GM12874 (cell line): ENCODE results near the gene NR0B1.

Experiments used
- TF ChIP-seq, protein P1 (sequence below): IDR thresholded peaks from 2 replicates; pipeline ENCODE4 v1.5.1; 2011; ENCODE audit warnings: low read depth, mild to moderate bottlenecking, control low read depth, low read length, moderate library complexity; ENCODE audit not compliant: insufficient read depth

Gene NR0B1, protein sequence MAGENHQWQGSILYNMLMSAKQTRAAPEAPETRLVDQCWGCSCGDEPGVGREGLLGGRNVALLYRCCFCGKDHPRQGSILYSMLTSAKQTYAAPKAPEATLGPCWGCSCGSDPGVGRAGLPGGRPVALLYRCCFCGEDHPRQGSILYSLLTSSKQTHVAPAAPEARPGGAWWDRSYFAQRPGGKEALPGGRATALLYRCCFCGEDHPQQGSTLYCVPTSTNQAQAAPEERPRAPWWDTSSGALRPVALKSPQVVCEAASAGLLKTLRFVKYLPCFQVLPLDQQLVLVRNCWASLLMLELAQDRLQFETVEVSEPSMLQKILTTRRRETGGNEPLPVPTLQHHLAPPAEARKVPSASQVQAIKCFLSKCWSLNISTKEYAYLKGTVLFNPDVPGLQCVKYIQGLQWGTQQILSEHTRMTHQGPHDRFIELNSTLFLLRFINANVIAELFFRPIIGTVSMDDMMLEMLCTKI

DNA sequence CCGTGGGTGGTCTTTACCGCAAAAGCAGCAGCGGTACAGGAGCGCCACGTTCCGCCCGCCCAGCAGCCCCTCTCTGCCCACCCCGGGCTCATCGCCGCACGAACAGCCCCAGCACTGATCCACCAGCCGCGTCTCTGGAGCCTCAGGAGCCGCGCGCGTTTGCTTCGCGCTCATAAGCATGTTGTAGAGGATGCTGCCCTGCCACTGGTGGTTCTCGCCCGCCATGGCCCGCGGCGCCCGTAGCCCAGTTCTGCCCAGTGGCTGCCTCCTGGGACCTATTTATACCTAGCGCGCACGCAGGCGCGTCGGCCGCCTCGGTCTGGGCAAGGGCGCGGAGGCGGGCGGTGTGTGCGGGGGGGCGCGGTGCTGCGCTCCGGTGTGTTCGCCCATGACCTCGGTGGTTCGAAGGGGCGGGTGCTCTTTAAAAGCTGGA is at the start of gene NR0B1:
Gene NR0B1, minus strand, starts transcription at position 252 of the 433 bp plus-strand sequence. Its CDS starts 27 bp downstream, at position 225.
- TF ChIP-seq, protein P1, sequence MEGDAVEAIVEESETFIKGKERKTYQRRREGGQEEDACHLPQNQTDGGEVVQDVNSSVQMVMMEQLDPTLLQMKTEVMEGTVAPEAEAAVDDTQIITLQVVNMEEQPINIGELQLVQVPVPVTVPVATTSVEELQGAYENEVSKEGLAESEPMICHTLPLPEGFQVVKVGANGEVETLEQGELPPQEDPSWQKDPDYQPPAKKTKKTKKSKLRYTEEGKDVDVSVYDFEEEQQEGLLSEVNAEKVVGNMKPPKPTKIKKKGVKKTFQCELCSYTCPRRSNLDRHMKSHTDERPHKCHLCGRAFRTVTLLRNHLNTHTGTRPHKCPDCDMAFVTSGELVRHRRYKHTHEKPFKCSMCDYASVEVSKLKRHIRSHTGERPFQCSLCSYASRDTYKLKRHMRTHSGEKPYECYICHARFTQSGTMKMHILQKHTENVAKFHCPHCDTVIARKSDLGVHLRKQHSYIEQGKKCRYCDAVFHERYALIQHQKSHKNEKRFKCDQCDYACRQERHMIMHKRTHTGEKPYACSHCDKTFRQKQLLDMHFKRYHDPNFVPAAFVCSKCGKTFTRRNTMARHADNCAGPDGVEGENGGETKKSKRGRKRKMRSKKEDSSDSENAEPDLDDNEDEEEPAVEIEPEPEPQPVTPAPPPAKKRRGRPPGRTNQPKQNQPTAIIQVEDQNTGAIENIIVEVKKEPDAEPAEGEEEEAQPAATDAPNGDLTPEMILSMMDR: no peak

DNA sequence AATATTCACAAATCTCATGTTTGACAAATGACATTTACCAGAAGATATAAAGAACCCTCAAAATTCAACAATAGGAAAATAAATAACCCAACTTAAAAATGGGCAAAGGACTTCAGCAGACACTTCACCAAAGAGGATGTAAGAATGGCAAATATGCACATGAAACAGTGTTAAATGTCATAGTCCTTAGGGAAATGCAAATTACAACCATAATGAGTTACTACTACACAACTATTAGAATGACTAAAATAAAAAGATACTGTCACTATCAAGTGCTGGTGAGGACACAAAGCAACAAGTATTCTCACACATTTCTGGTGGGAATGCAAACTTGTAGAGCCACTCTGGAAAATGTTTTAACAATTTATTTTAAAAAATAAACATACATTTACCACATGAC is 40.8 kb upstream of the NR0B1 start:
- TF ChIP-seq, protein P1: no peak

DNA sequence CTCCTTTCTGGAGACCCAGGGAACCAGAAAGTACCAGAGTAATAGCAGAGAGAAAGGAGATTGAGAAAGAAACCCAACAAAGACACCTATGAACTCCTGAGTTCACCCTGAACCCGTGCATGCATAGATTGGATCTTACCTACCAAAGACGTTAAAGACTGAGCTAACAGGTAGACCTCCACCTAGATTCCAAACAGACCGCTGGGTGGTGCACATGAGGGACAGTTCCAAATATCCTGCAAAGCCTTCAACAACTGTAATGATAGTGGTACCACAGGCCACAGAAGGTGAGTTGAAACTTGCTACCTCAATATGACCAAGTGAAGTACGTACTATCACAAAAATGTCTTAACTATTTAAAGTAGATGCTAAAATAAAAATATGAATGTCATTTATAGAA is 34.0 kb upstream of the NR0B1 start:
- TF ChIP-seq, protein P1: no peak

DNA sequence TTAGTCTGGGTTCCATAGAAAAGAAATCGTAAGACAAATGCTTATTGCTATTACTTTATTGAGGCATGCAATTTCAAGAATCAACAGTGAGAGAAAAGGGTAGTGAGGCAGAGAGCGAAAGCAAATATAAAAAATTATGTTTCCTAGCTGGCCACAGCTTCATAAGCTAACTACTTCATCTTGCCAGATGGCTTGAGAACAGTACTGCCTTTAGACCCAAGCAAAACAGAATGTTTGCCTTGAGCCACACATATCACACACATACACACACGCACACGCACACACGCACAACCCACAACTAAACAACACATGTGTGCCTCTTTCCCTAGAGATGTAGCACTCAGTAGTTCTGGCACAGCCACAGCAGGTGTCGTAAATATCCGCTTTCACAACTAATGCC is 31.6 kb upstream of the NR0B1 start:
- TF ChIP-seq, protein P1: no peak

DNA sequence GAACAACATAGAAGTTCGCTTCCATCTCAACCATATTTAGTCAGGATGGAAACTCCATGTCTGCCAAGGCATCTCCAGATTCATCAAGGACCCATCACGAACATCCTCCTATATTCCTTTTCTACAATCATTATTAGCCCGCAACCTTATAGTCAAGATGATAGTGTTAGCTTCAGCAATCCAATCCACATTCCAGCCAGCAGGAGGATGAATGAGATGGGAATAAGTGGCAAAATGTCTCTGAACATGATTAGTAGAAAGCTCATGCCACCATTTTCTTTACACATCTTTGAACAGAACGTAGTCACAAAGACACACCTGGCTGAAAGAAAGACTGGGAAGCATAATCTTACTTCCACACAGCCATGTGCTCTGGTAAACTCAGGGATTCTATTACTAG is 18.6 kb upstream of the NR0B1 start:
- TF ChIP-seq, protein P1: no peak

DNA sequence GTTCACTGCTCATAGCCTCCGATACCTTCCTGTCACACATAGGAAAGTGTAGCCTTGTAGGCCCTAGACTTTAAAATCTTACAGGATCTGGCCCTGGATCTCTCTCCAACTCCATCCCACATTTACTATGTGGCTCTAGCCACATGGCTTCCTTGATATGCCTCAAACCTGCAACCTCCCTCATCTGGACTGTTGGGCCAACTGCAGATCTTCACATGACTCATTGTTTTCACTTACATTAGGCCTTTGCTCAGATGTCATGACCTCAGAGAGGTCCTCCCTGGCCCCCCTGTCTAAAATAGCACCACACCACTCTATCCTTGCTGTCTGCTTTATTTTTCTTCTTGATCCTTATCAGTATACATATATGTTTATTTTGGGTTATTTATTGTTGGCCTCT is 8.1 kb upstream of the NR0B1 start:
- TF ChIP-seq, protein P1: no peak

DNA sequence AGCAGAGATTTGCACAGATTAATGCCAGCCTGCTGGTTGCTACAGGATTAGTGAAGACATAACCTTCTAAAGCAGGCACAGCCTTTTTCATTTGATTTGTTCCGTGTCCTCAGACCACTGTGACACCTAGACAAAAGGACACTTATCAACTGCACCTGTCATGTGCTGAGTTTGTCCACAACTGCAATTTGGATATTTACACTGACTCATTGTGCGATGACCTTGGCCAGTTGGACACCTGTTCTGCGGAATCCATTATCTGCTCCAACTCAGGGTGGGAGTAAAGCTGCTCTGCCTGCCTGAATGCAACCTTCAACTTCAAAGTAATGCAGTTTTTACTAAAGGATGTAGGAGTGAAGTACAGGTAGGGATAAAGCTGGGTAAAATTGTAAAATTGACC is 4.1 kb upstream of the NR0B1 start:
- TF ChIP-seq, protein P1: no peak
